Smooth muscle cell (in vitro differentiated cells): ENCODE measurements around the gene KDELR1. TPM values are rescaled to one million over a fixed set of nuclear protein-coding genes. Genes with fewer than 3 reads are reported as not detected.
A peak's percentile ranks its signal among the peaks of the same experiment; 100 is the strongest.

Source experiments
- DNase-seq: peaks from one replicate; lab custom pipeline; 2025; ENCODE audit not compliant: unreplicated experiment; lab: John Stamatoyannopoulos, UW
- H2AFZ ChIP-seq: fragments of 200-600 bp; sonication (generic); 2 replicates; pipeline ENCODE4 v1.6.0; 2016; ENCODE audit warnings: antibody characterized with exemption, low read depth, mild to moderate bottlenecking
- H3F3A ChIP-seq: fragments of 200-600 bp; sonication (generic); 2 replicates; pipeline ENCODE4 v1.6.0; 2017; ENCODE audit warnings: antibody characterized with exemption, low read depth
- H3K27ac ChIP-seq: fragments of 200-600 bp; sonication (generic); 2 replicates; pipeline ENCODE4 v1.5.1; 2016; ENCODE audit warnings: low read depth, mild to moderate bottlenecking
- H3K27me3 ChIP-seq: fragments of 200-600 bp; sonication (generic); 2 replicates; pipeline ENCODE4 v1.6.1; 2016; ENCODE audit warnings: low read depth, mild to moderate bottlenecking
- H3K36me3 ChIP-seq: fragments of 200-600 bp; sonication (generic); 2 replicates; pipeline ENCODE4 v1.5.1; 2016; ENCODE audit warnings: low read depth
- H3K4me1 ChIP-seq: fragments of 200-600 bp; sonication (generic); 2 replicates; pipeline ENCODE4 v1.5.1; 2016; ENCODE audit warnings: low read depth
- H3K4me2 ChIP-seq: fragments of 200-600 bp; sonication (generic); 2 replicates; pipeline ENCODE4 v1.6.0; 2016; ENCODE audit warnings: mild to moderate bottlenecking
- H3K4me3 ChIP-seq: fragments of 200-600 bp; sonication (generic); 2 replicates; pipeline ENCODE4 v1.5.1; 2016; ENCODE audit warnings: mild to moderate bottlenecking
- H3K79me2 ChIP-seq: fragments of 200-600 bp; sonication (generic); 2 replicates; pipeline ENCODE4 v1.6.0; 2016; ENCODE audit warnings: low read depth, mild to moderate bottlenecking
- H3K9ac ChIP-seq: fragments of 200-600 bp; sonication (generic); 2 replicates; pipeline ENCODE4 v1.6.0; 2016; ENCODE audit warnings: low read depth
- H3K9me3 ChIP-seq: fragments of 200-600 bp; sonication (generic); replicated peaks from 2 replicates; pipeline ENCODE4 v1.5.1; 2016; ENCODE audit warnings: low read depth
- H4K20me1 ChIP-seq: fragments of 200-600 bp; sonication (generic); 2 replicates; pipeline ENCODE4 v1.6.0; 2016; ENCODE audit warnings: low read depth
- WGBS: methylation state at CpG from one replicate; pipeline ENCODE4 v1.1.7; 2016; ENCODE audit warnings: low lambda C conversion rate; 5-methylcytosine and 5-hydroxymethylcytosine counted together
- polyA plus RNA-seq: library from polyadenylated mRNA; unstranded; fragments of >200 nt; fragmentation: Nextera tagmentation; extraction: Ambion mirVana; gene quantifications from 2 replicates; pipeline ENCODE4 v1.2.1, GENCODE V29; 2016
- total RNA-seq: library from RNA; depleted of rRNA; stranded (reverse); fragments of >200 nt; gene quantifications from 2 replicates; pipeline ENCODE4 v1.2.3, GENCODE V29; 2014
- TF ChIP-seq, protein P1 (sequence below): fragments of 200-600 bp; sonication (generic); IDR thresholded peaks from 2 replicates; pipeline ENCODE4 v1.5.1; 2017; ENCODE audit warnings: borderline replicate concordance, mild to moderate bottlenecking, antibody characterized with exemption; ENCODE audit not compliant: insufficient read depth, poor library complexity, severe bottlenecking

Gene KDELR1
- total and polyA plus RNA-seq, 2 experiments from 2014 or later = 239 to 315 TPM

- H3K4me2 ChIP-seq = peak overlapping the region; percentile 82
- H3K9me3 ChIP-seq = no peaks in the 10 kb centered on the region
- H4K20me1 ChIP-seq = peaks cover 7% of the 10 kb centered on the region
- H3K36me3 ChIP-seq = no peaks in the 10 kb centered on the region
- H3F3A ChIP-seq = peaks cover 14% of the 10 kb centered on the region
- TF ChIP-seq, protein P1, sequence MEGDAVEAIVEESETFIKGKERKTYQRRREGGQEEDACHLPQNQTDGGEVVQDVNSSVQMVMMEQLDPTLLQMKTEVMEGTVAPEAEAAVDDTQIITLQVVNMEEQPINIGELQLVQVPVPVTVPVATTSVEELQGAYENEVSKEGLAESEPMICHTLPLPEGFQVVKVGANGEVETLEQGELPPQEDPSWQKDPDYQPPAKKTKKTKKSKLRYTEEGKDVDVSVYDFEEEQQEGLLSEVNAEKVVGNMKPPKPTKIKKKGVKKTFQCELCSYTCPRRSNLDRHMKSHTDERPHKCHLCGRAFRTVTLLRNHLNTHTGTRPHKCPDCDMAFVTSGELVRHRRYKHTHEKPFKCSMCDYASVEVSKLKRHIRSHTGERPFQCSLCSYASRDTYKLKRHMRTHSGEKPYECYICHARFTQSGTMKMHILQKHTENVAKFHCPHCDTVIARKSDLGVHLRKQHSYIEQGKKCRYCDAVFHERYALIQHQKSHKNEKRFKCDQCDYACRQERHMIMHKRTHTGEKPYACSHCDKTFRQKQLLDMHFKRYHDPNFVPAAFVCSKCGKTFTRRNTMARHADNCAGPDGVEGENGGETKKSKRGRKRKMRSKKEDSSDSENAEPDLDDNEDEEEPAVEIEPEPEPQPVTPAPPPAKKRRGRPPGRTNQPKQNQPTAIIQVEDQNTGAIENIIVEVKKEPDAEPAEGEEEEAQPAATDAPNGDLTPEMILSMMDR = no peak
- H3K9ac ChIP-seq = no peak overlapping the region
- H2AFZ ChIP-seq = peak overlapping the region; percentile 87
- H3K4me1 ChIP-seq = peaks cover 13% of the 10 kb centered on the region
- peak overlapping the region; percentile 40 for H3K4me3 ChIP-seq
- DNase-seq = no peak
- H3K27me3 ChIP-seq = no peaks in the 10 kb centered on the region
- WGBS = 38% methylated on average over 13 of the region's 14 CpGs
- no peaks in the 10 kb centered on the region for H3K79me2 ChIP-seq
- H3K27ac ChIP-seq = peak overlapping the region; percentile 76
Observed at GRCh38 chr19:48400018-48400742, 8.8 kb upstream of the KDELR1 start.

DNA sequence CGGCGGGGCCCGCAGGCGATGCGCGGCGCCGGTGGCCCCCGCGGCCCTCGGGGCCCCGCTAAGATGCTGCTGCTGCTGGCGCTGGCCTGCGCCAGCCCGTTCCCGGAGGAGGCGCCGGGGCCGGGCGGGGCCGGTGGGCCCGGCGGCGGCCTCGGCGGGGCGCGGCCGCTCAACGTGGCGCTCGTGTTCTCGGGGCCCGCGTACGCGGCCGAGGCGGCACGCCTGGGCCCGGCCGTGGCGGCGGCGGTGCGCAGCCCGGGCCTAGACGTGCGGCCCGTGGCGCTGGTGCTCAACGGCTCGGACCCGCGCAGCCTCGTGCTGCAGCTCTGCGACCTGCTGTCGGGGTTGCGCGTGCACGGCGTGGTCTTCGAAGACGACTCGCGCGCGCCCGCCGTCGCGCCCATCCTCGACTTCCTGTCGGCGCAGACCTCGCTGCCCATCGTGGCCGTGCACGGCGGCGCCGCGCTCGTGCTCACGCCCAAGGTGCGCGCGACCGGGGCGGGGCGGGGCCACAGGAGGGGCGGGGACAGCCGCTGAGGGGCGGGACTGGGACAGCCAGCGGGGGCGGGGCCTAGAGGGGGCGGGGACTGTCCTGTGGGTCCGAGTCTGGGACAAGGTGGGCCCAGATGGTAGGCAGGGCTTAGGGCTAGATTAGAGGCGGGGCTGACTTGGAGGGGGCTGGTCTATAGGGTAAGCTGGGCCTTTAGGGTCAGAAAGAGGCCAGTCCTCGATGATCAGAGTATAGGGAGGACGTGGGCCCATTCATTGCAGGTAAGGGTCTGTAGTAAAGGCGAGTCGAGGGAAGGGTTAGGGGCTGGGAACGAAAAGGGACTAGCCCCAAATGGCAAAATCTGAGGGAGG is 7.3 kb upstream of the KDELR1 start:
- no peaks in the 10 kb centered on the region for H3K9me3 ChIP-seq
- no peak overlapping the region for H3K9ac ChIP-seq
- DNase-seq = peak; percentile 39
- peaks cover 24% of the 10 kb centered on the region for H3K4me1 ChIP-seq
- H3K27me3 ChIP-seq = no peaks in the 10 kb centered on the region
- TF ChIP-seq, protein P1 = no peak
- H3K79me2 ChIP-seq = no peaks in the 10 kb centered on the region
- peak overlapping the region; percentile 69 for H2AFZ ChIP-seq
- H3K4me2 ChIP-seq = peak overlapping the region; percentile 100
- H4K20me1 ChIP-seq = peaks cover 7% of the 10 kb centered on the region
- no peak overlapping the region for H3K27ac ChIP-seq
- peak overlapping the region; percentile 54 for H3K4me3 ChIP-seq
- no peaks in the 10 kb centered on the region for H3K36me3 ChIP-seq
- H3F3A ChIP-seq = peaks cover 14% of the 10 kb centered on the region
- 15% methylated on average over 41 of the region's 104 CpGs for WGBS

GRCh38 chr19:48398102-48398374 is 6.7 kb upstream of the KDELR1 start:
- Histone ChIP-seq H3K9ac (peak overlapping the region; percentile 39), H3K79me2 (no peaks in the 10 kb centered on the region), H3K27ac (peak overlapping the region; percentile 12), H3K4me1 (peaks cover 29% of the 10 kb centered on the region), H3K36me3 (no peaks in the 10 kb centered on the region), H3F3A (peaks cover 14% of the 10 kb centered on the region), H3K4me2 (peak overlapping the region; percentile 100), H3K27me3 (no peaks in the 10 kb centered on the region), H2AFZ (peak overlapping the region; percentile 69), H4K20me1 (peaks cover 7% of the 10 kb centered on the region), H3K4me3 (peak overlapping the region; percentile 54), H3K9me3 (no peaks in the 10 kb centered on the region)
- WGBS = 2% methylated on average over 16 of the region's 17 CpGs
- TF ChIP-seq, protein P1 = no peak
- DNase-seq = no peak
